RWPE1 (cell line): ENCODE results near the gene BIRC7.

ENCODE experiments used
- CTCF ChIA-PET: fragments of 350-600 bp; sonication (Branson Sonifier 250); formaldehyde crosslinking; extraction: SDS; loops from one replicate; lab custom pipeline; 2021; lab: Yijun Ruan, JAX
- POLR2A ChIA-PET: fragments of 400-600 bp; formaldehyde crosslinking; extraction: SDS; loops from one replicate; lab custom pipeline; 2020; ENCODE audit warnings: antibody characterized with exemption; ENCODE audit not compliant: low non-redundant PET; lab: Yijun Ruan, JAX
- DNase-seq: peaks from one replicate; pipeline ENCODE4 v3.0.0; 2012; ENCODE audit warnings: low spot score
- H3K27ac ChIP-seq: fragments of 450-650 bp; 2 replicates; pipeline ENCODE4 v1.5.1; 2017
- CTCF ChIP-seq: fragments of 450-650 bp; conservative IDR thresholded peaks from 2 replicates; pipeline ENCODE4 v1.5.1; 2017; ENCODE audit warnings: low read depth, mild to moderate bottlenecking

BIRC7 gene

GRCh38 chr20:63239431-63239830 lies 3.7 kb downstream of the BIRC7 start:
- DNase-seq = no peak
- CTCF ChIA-PET = interaction anchor here (0.7 to 6.7 kb wide), 3 partner anchors 15 to 1236 kb away, joined by 3 to 48 read pairs (median 5); no protein-coding TSS in a partner anchor
- POLR2A ChIA-PET = no interaction called here
- no peak overlapping the region for H3K27ac ChIP-seq
- no peak for TF ChIP-seq CTCF

- no peak for DNase-seq
- TF ChIP-seq CTCF = no peak
- ChIA-PET POLR2A (no interaction called here), CTCF (interaction anchor here (0.7 to 6.7 kb wide), 3 partner anchors 16 to 231 kb away, joined by 3 to 48 read pairs (median 3); no protein-coding TSS in a partner anchor)
- no peak overlapping the region for H3K27ac ChIP-seq
Measured at GRCh38 chr20:63240004-63240403, 4.3 kb downstream of the BIRC7 start.

- ChIA-PET CTCF (interaction anchor here (0.6 to 6.7 kb wide), 4 partner anchors 11 to 67 kb away, joined by 4 to 48 read pairs (median 6); no protein-coding TSS in a partner anchor), POLR2A (no interaction called here)
- DNase-seq = no peak
- no peak overlapping the region for H3K27ac ChIP-seq
- no peak for TF ChIP-seq CTCF
Measured at GRCh38 chr20:63241272-63241671, 5.6 kb downstream of the BIRC7 start.

GRCh38 chr20:63242736-63243135 lies 7.0 kb downstream of the BIRC7 start:
- no peak overlapping the region for H3K27ac ChIP-seq
- no peak for DNase-seq
- no peak for TF ChIP-seq CTCF
- POLR2A ChIA-PET = no interaction called here
- CTCF ChIA-PET = interaction anchor here (6.7 kb wide), 1 partner anchor 19 kb away, joined by 48 read pairs; no protein-coding TSS in a partner anchor

- no peak overlapping the region for H3K27ac ChIP-seq
- POLR2A ChIA-PET = no interaction called here
- CTCF ChIA-PET = interaction anchor here (0.8 to 6.7 kb wide), 3 partner anchors 9 to 20 kb away, joined by 3 to 48 read pairs (median 5); no protein-coding TSS in a partner anchor
- no peak for TF ChIP-seq CTCF
- no peak for DNase-seq
Measured at GRCh38 chr20:63243604-63244247, 8.0 kb downstream of the BIRC7 start.

- POLR2A ChIA-PET = no interaction called here
- no peak for TF ChIP-seq CTCF
- CTCF ChIA-PET = interaction anchor here (0.8 to 6.7 kb wide), 4 partner anchors 10 to 21 kb away, joined by 3 to 48 read pairs (median 12); no protein-coding TSS in a partner anchor
Measured at GRCh38 chr20:63244468-63244867, 8.8 kb downstream of the BIRC7 start.

More at GRCh38 chr20:63244468-63244867, 8.8 kb downstream of the BIRC7 start:
- DNase-seq = no peak
- no peak overlapping the region for H3K27ac ChIP-seq
